Common myeloid progenitor, CD34-positive (primary cell): ENCODE data around the gene FAM228B.

Source experiments
- CTCF ChIA-PET: fragments of 350-600 bp; sonication (Branson Sonifier 250); formaldehyde crosslinking; loops from one replicate; lab custom pipeline; 2021; ENCODE audit warnings: antibody characterized with exemption; lab: Charles Lee
- POLR2A ChIA-PET: fragments of 350-600 bp; sonication (Branson Sonifier 250); formaldehyde crosslinking; loops from one replicate; lab custom pipeline; 2021; ENCODE audit warnings: antibody characterized with exemption; lab: Charles Lee
- DNase-seq, 3 donors: peaks; one replicate each; pipeline versions ENCODE4 v3.0.0 to v3.0.0-alpha.2; 2013
- H3K27ac ChIP-seq, 2 experiments: 1 replicate in 1 of 2; 2 replicates in 1 of 2; pipeline ENCODE4 v1.7.0; 2013; ENCODE audit warnings: inconsistent platforms in 2 of 2, low read length in 2 of 2, mild to moderate bottlenecking in 2 of 2, low read depth in 1 of 2, moderate library complexity in 1 of 2; ENCODE audit not compliant: severe bottlenecking in 2 of 2, insufficient read depth in 1 of 2, poor library complexity in 1 of 2
- H3K27me3 ChIP-seq, 5 experiments: replicated peaks in 2 of 5; 1 replicate in 3 of 5; 2 replicates in 2 of 5; pipeline versions ENCODE4 v1.6.1 to v1.7.0; 2013; ENCODE audit warnings: low read length in 4 of 5, mild to moderate bottlenecking in 2 of 5, moderate library complexity in 2 of 5, inconsistent platforms in 1 of 5; ENCODE audit not compliant: insufficient read depth in 5 of 5, control insufficient read depth in 4 of 5
- H3K36me3 ChIP-seq, 4 experiments: 1 replicate in 2 of 4; 2 replicates in 2 of 4; pipeline versions ENCODE4 v1.6.1 to v1.7.0; 2013; ENCODE audit warnings: low read length in 3 of 4, control low read depth in 1 of 4, mild to moderate bottlenecking in 1 of 4; ENCODE audit not compliant: control insufficient read depth in 4 of 4, insufficient read depth in 4 of 4
- H3K4me1 ChIP-seq, 4 experiments: 1 replicate in 3 of 4; 2 replicates in 1 of 4; pipeline versions ENCODE4 v1.6.1 to v1.7.1; 2013; ENCODE audit warnings: low read length in 3 of 4, mild to moderate bottlenecking in 3 of 4, control low read depth in 1 of 4, inconsistent platforms in 1 of 4, moderate library complexity in 1 of 4; ENCODE audit not compliant: control insufficient read depth in 4 of 4, insufficient read depth in 4 of 4; ENCODE audit errors: control extremely low read depth in 1 of 4
- H3K4me3 ChIP-seq, 7 experiments: 1 replicate in 4 of 7; 2 replicates in 3 of 7; pipeline versions ENCODE4 v1.5.1 to v1.7.0; 2013; ENCODE audit warnings: mild to moderate bottlenecking in 7 of 7, low read length in 6 of 7, moderate library complexity in 6 of 7, inconsistent platforms in 2 of 7, low read depth in 2 of 7, control low read depth in 1 of 7; ENCODE audit not compliant: insufficient read depth in 4 of 7, control insufficient read depth in 1 of 7; ENCODE audit errors: extremely low read depth in 1 of 7
- H3K9me3 ChIP-seq, 5 experiments: 1 replicate in 4 of 5; 2 replicates in 1 of 5; pipeline versions ENCODE4 v1.6.1 to v1.7.1; 2013; ENCODE audit warnings: low read length in 4 of 5, mild to moderate bottlenecking in 2 of 5, inconsistent platforms in 1 of 5, low read depth in 1 of 5, moderate library complexity in 1 of 5; ENCODE audit not compliant: control insufficient read depth in 4 of 5, insufficient read depth in 2 of 5; ENCODE audit errors: control extremely low read depth in 1 of 5
- WGBS: methylation state at CpG from one replicate; pipeline ENCODE4 v1.1.5; 2013; ENCODE audit not compliant: insufficient coverage; 5-methylcytosine and 5-hydroxymethylcytosine counted together

FAM228B gene

DNA sequence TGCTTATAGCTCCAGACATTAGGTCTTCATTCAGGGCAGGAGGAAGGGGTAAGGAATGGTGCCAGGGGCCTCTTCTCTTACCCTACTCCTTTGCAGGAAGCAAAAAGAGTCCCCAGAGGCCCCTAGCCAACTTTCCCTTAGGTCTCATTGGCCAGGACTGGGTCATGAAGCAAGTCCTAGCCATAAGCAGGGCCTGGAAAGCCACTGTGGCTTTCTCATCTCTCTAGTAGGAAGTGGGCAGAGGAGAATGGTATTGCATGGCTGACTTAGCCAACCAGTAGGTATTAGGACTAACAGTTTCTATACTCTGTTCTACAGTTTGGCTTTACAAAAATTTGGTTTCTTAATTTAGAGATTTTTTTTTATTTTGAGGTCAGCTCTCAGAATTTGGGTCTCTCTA lies 56.4 kb downstream of the FAM228B start:
- no peaks in the 10 kb centered on the region for H3K36me3 ChIP-seq
- peaks cover 0 to 3% (median 0%) of the 10 kb centered on the region in 5 experiments for H3K27me3 ChIP-seq
- DNase-seq: no peak
- CTCF ChIA-PET: interaction anchor here (0.5 to 2.4 kb wide), 2 partner anchors 11 to 143 kb away, joined by 3 to 5 read pairs; no protein-coding TSS in a partner anchor
- peaks cover 0 to under 1% (median 0%) of the 10 kb centered on the region in 5 experiments for H3K9me3 ChIP-seq
- no peak overlapping the region for H3K27ac ChIP-seq
- no peak overlapping the region for H3K4me3 ChIP-seq
- POLR2A ChIA-PET: no interaction called here
- peaks cover 0 to 7% (median 0%) of the 10 kb centered on the region in 4 experiments for H3K4me1 ChIP-seq

- H3K9me3 ChIP-seq: peaks cover 0 to 4% (median 0%) of the 10 kb centered on the region in 5 experiments
- no peak overlapping the region for H3K27ac ChIP-seq
- DNase-seq: no peak
- H3K36me3 ChIP-seq: no peaks in the 10 kb centered on the region
- H3K4me1 ChIP-seq: peaks cover 0 to 7% (median 0%) of the 10 kb centered on the region in 4 experiments
- CTCF ChIA-PET: interaction anchor here (1.9 kb wide), 1 partner anchor 11 kb away, joined by 6 read pairs; no protein-coding TSS in a partner anchor
- H3K4me3 ChIP-seq: no peak overlapping the region
- 75% methylated on average over 4 of the region's 6 CpGs for WGBS
- POLR2A ChIA-PET: no interaction called here
- no peaks in the 10 kb centered on the region for H3K27me3 ChIP-seq
Observed at GRCh38 chr2:24181849-24182248, 58.6 kb downstream of the FAM228B start.

GRCh38 chr2:24182507-24182906 lies 59.2 kb downstream of the FAM228B start:
- Histone ChIP-seq H3K4me3 (no peak overlapping the region), H3K9me3 (peaks cover 0 to 9% (median 0%) of the 10 kb centered on the region in 5 experiments), H3K27me3 (no peaks in the 10 kb centered on the region), H3K4me1 (peaks cover 0 to 7% (median 0%) of the 10 kb centered on the region in 4 experiments), H3K36me3 (no peaks in the 10 kb centered on the region), H3K27ac (no peak overlapping the region)
- CTCF ChIA-PET: no interaction called here
- 98% methylated on average over 6 of the region's 7 CpGs for WGBS
- no peak for DNase-seq
- POLR2A ChIA-PET: no interaction called here

GRCh38 chr2:24183366-24184069 lies 60.2 kb downstream of the FAM228B start:
- no peak for DNase-seq
- no peaks in the 10 kb centered on the region for H3K36me3 ChIP-seq
- peaks cover 0 to 7% (median 0%) of the 10 kb centered on the region in 4 experiments for H3K4me1 ChIP-seq
- ChIA-PET CTCF (no interaction called here), POLR2A (interaction anchor here (0.7 kb wide), 1 partner anchor 237 kb away, joined by 3 read pairs; no protein-coding TSS in a partner anchor)
- WGBS: 96% methylated on average over 4 of the region's 6 CpGs
- no peak overlapping the region for H3K27ac ChIP-seq
- no peaks in the 10 kb centered on the region for H3K27me3 ChIP-seq
- peaks cover 0 to 14% (median 0%) of the 10 kb centered on the region in 5 experiments for H3K9me3 ChIP-seq
- H3K4me3 ChIP-seq: no peak overlapping the region

DNA sequence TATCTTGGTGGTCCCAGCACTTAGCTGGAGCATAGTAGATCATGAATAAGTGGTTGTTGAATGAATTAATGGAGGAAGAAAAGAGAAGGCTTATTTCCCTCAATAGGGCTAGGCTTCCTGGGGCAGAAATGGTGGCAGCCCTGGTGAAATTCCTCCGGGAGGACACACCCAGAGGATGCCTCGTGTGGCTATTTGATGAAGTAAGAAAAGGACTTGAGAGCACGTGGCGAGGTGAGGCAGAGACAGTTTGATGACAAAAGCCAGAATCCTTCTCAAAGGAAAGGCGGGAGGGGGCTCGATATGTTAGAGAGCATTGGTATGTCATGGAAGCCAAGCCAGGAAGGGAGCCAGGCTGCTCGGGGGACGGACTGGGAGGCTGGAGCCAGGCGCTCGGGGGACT lies 66.3 kb downstream of the FAM228B start:
- H3K4me3 ChIP-seq: no peak overlapping the region
- no peaks in the 10 kb centered on the region for H3K36me3 ChIP-seq
- POLR2A ChIA-PET: no interaction called here
- H3K9me3 ChIP-seq: peaks cover 0 to 14% (median 0%) of the 10 kb centered on the region in 5 experiments
- 96% methylated on average over 10 of the region's 10 CpGs for WGBS
- DNase-seq: no peak
- H3K4me1 ChIP-seq: no peaks in the 10 kb centered on the region
- no peak overlapping the region for H3K27ac ChIP-seq
- H3K27me3 ChIP-seq: no peaks in the 10 kb centered on the region
- CTCF ChIA-PET: no interaction called here

DNA sequence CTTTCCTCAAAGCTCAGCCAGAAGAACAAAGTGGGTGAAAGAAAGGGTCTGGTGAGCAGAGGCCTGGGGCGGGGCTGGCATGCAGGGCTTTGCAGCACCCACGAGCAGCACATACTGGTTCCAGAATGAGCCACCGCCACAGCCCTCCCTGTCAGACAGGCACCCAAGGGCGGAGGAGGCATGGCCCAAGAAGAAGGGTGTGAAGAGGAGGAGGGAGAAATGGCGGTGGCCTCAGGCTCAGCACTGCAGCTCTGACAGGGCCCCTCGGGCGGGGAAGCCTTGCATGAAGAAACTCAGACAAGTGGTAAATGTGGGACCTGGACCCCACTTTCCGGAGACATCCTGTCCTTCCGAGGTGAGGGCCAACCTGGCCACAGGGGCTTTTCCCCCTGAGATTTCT lies 67.2 kb downstream of the FAM228B start:
- Histone ChIP-seq H3K4me3 (no peak overlapping the region), H3K4me1 (no peaks in the 10 kb centered on the region), H3K27me3 (no peaks in the 10 kb centered on the region), H3K27ac (no peak overlapping the region), H3K36me3 (no peaks in the 10 kb centered on the region), H3K9me3 (peaks cover 0 to 12% (median 0%) of the 10 kb centered on the region in 5 experiments)
- WGBS: 90% methylated on average over 9 of the region's 9 CpGs
- DNase-seq: no peak
- ChIA-PET POLR2A (interaction anchor here (0.5 kb wide), 1 partner anchor 700 kb away, joined by 3 read pairs; no protein-coding TSS in a partner anchor), CTCF (interaction anchor here (1.9 kb wide), 1 partner anchor 10 kb away, joined by 5 read pairs; no protein-coding TSS in a partner anchor)

GRCh38 chr2:24191156-24191555 lies 67.9 kb downstream of the FAM228B start:
- Histone ChIP-seq H3K36me3 (no peaks in the 10 kb centered on the region), H3K4me1 (no peaks in the 10 kb centered on the region), H3K27ac (no peak overlapping the region), H3K9me3 (peaks cover 0 to 10% (median 0%) of the 10 kb centered on the region in 5 experiments), H3K4me3 (no peak overlapping the region), H3K27me3 (no peaks in the 10 kb centered on the region)
- POLR2A ChIA-PET: interaction anchor here (0.5 kb wide), 1 partner anchor 699 kb away, joined by 3 read pairs; no protein-coding TSS in a partner anchor
- CTCF ChIA-PET: interaction anchor here (0.8 to 1.9 kb wide), 2 partner anchors 11 to 34 kb away, joined by 3 to 5 read pairs; no protein-coding TSS in a partner anchor
- DNase-seq: no peak
- WGBS: 100% methylated on average over 7 of the region's 9 CpGs
